KMS-11 (cell line): ENCODE results near the gene MRTFA.

ENCODE experiments used
- H2AFZ ChIP-seq: fragments of 200-600 bp; sonication (generic); 2 replicates; pipeline ENCODE4 v1.6.1; 2016; ENCODE audit warnings: antibody characterized with exemption, mixed run types, low read depth
- H3K27ac ChIP-seq: fragments of 200-600 bp; sonication (generic); 2 replicates; pipeline ENCODE4 v1.6.1; 2016; ENCODE audit warnings: mild to moderate bottlenecking, mixed run types
- H3K27me3 ChIP-seq: fragments of 200-600 bp; sonication (generic); 2 replicates; pipeline ENCODE4 v1.6.1; 2017; ENCODE audit warnings: mild to moderate bottlenecking, low read depth, mixed run types, moderate library complexity; ENCODE audit not compliant: insufficient read depth
- H3K36me3 ChIP-seq: fragments of 200-600 bp; sonication (generic); 2 replicates; pipeline ENCODE4 v1.6.1; 2017; ENCODE audit warnings: mild to moderate bottlenecking, mixed run types; ENCODE audit not compliant: insufficient read depth
- H3K4me1 ChIP-seq: fragments of 200-600 bp; sonication (generic); 2 replicates; pipeline ENCODE4 v1.6.1; 2016; ENCODE audit warnings: mild to moderate bottlenecking, low read depth, mixed run types; ENCODE audit not compliant: poor library complexity, severe bottlenecking
- H3K4me2 ChIP-seq: fragments of 200-600 bp; sonication (generic); 2 replicates; pipeline ENCODE4 v1.7.0; 2016; ENCODE audit warnings: mild to moderate bottlenecking, mixed run types
- H3K4me3 ChIP-seq: fragments of 200-600 bp; sonication (generic); IDR thresholded peaks from 2 replicates; pipeline ENCODE4 v1.6.1; 2017; ENCODE audit warnings: low read depth, low read length, mixed read lengths; ENCODE audit not compliant: insufficient read depth
- H3K79me2 ChIP-seq: fragments of 200-600 bp; sonication (generic); 2 replicates; pipeline ENCODE4 v1.6.1; 2016; ENCODE audit warnings: low read depth, mixed run types; ENCODE audit not compliant: insufficient read depth
- H3K9ac ChIP-seq: fragments of 200-600 bp; sonication (generic); 2 replicates; pipeline ENCODE4 v1.6.1; 2016; ENCODE audit warnings: mild to moderate bottlenecking, mixed run types
- H4K20me1 ChIP-seq: fragments of 200-600 bp; sonication (generic); 2 replicates; pipeline ENCODE4 v1.6.1; 2016; ENCODE audit warnings: mild to moderate bottlenecking, mixed run types; ENCODE audit not compliant: insufficient read depth
- CTCF ChIP-seq: fragments of 200-600 bp; sonication (generic); conservative IDR thresholded peaks from 2 replicates; pipeline ENCODE4 v1.6.1; 2017; ENCODE audit warnings: low read depth, mild to moderate bottlenecking, antibody characterized with exemption, low read length, moderate library complexity, mixed read lengths

Gene MRTFA

DNA sequence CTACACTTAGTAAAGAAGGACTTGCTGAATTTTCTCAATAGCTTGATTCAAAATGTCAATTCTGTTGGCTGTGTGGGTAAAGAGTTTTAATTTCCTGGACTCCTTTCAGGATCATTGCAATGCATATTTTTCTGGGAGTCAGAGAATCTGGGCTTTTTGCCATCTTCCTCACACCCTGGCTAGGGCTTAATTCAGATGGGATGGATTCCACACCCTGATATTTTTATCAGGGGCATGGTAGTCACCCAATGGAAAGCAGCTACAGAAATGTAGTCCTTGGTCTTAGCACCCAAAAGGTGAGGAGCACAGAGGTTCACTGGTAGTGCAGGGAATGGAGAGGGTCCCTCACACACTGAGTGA, 186.9 kb downstream of the MRTFA start:
- no peak overlapping the region for H3K4me3 ChIP-seq
- H3K27me3 ChIP-seq: no peaks in the 10 kb centered on the region
- no peak overlapping the region for H3K9ac ChIP-seq
- no peaks in the 10 kb centered on the region for H3K79me2 ChIP-seq
- TF ChIP-seq CTCF: no peak
- no peak overlapping the region for H2AFZ ChIP-seq
- H4K20me1 ChIP-seq: no peaks in the 10 kb centered on the region
- no peak overlapping the region for H3K27ac ChIP-seq
- no peaks in the 10 kb centered on the region for H3K4me1 ChIP-seq
- no peaks in the 10 kb centered on the region for H3K36me3 ChIP-seq
- H3K4me2 ChIP-seq: no peak overlapping the region

DNA sequence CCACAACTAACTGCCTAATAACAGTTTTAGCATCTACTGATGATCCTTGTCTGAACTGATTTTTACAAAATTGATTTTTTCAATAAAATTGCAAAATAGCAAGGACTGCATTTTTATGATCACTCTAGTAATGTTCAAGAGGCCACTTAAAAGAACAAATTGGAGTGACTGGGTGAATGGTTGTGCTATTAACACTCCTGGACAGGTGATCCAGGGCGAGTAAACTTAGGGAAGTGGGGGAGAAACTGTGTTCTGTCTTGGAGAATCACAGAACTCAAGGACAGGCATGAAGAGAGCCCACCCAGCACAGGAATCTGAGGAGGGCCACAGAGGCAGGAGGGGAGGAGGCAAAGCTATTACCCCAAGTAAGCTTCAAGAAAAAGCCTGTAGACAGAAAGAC, 190.3 kb downstream of the MRTFA start:
- no peak overlapping the region for H3K9ac ChIP-seq
- no peak overlapping the region for H3K4me2 ChIP-seq
- H3K36me3 ChIP-seq: no peaks in the 10 kb centered on the region
- no peaks in the 10 kb centered on the region for H3K27me3 ChIP-seq
- H4K20me1 ChIP-seq: no peaks in the 10 kb centered on the region
- no peak overlapping the region for H3K27ac ChIP-seq
- no peak for TF ChIP-seq CTCF
- H2AFZ ChIP-seq: no peak overlapping the region
- H3K79me2 ChIP-seq: no peaks in the 10 kb centered on the region
- no peak overlapping the region for H3K4me3 ChIP-seq
- H3K4me1 ChIP-seq: peaks cover 4% of the 10 kb centered on the region

- Histone ChIP-seq H3K4me3 (no peak overlapping the region), H2AFZ (no peak overlapping the region), H3K79me2 (no peaks in the 10 kb centered on the region), H3K36me3 (no peaks in the 10 kb centered on the region), H4K20me1 (no peaks in the 10 kb centered on the region), H3K27ac (no peak overlapping the region), H3K4me1 (peaks cover 14% of the 10 kb centered on the region), H3K27me3 (no peaks in the 10 kb centered on the region), H3K9ac (no peak overlapping the region), H3K4me2 (no peak overlapping the region)
- no peak for TF ChIP-seq CTCF
Observed at GRCh38 chr22:40444178-40444831, 192.2 kb downstream of the MRTFA start.

- Histone ChIP-seq H3K27ac (no peak overlapping the region), H3K4me2 (no peak overlapping the region)
- no peak for TF ChIP-seq CTCF
Observed at GRCh38 chr22:40443732-40444131, 192.8 kb downstream of the MRTFA start.

More at GRCh38 chr22:40443732-40444131, 192.8 kb downstream of the MRTFA start:
- Histone ChIP-seq H3K4me3 (no peak overlapping the region), H3K36me3 (no peaks in the 10 kb centered on the region), H3K79me2 (no peaks in the 10 kb centered on the region), H2AFZ (no peak overlapping the region), H4K20me1 (no peaks in the 10 kb centered on the region), H3K27me3 (no peaks in the 10 kb centered on the region), H3K4me1 (peaks cover 20% of the 10 kb centered on the region), H3K9ac (no peak overlapping the region)
